ENCODE results near the gene FOXP2. TPM values are rescaled to one million over a fixed set of nuclear protein-coding genes. Genes with fewer than 3 reads are reported as not detected.
"Not testable (repeated sequence)": the region's sequence is repeated elsewhere in the genome, so short reads cannot be mapped to it uniquely, and the experiment has no call there.

FOXP2 gene
- total RNA-seq (not detected), polyA plus RNA-seq (not detected)

DNA sequence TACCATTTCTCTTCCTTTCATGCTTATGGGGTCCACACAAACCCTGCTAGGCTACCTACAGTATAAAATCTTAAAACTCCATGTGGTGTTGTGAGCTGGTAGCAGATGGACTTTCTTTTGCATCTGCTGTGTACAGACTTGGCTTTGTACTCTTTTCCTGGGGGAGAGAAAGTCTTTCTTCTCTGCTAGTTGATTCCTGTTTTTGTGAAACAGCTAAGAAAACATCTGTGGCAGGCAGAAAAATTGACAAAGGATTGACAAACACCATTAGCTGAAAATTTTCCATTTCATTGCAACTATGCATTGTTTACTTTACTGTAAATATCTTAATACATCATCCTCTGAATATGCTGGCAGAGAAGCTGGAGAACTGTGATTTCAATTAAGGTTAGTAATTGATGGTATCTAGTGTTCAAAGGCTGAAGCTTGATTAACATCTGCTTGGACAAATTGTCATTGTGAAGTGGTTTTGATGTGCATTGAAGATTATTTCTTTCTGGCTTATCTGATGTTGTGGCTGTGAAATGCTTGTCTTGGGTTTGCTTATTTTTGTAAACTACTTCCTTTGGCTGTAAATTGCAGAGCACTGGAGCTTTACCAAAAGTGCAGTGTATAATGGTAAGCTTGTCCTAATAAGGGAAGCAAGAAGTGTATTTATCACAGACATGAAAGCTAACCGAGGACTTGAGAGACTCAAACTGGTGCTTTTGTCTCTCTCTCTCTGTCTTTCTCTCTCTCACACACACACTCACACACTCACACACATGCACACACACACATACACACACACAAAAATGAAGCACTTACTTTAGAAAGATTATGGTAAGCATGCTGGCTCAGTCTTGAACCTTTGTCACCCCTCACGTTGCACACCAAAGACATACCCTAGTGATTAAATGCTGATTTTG is at the start of gene FOXP2:
Gene FOXP2 (plus strand): TSS at position 660 of the 908 bp plus-strand sequence. CDS start 11,697 bp downstream, outside the sequence.
- Histone ChIP-seq H3K27ac (ENCODE audit: low read depth, low read length) (no peak within 1 kb of the TSS), H3K9me3 (ENCODE audit: control insufficient read depth in 1 of 2, low read length in 2 of 2) (no peaks in the 10 kb centered on the region), H3K27me3 (ENCODE audit: insufficient read depth, low read length) (no peaks in the 10 kb centered on the region), H3K4me3 (ENCODE audit: low read length in 2 of 2) (no peak within 1 kb of the TSS), H3K4me1 (ENCODE audit: insufficient read depth, low read length) (no peaks in the 10 kb centered on the region), H3K36me3 (ENCODE audit: insufficient read depth, low read length) (no peaks in the 10 kb centered on the region)
- CTCF ChIA-PET (ENCODE audit: partially characterized antibody) = no interaction called here
- H3K4me1 Mint-ChIP-seq = no peaks in the 10 kb centered on the region
- peak in 1 of 5 donors; percentile 1 for DNase-seq
- no peaks in the 10 kb centered on the region for H3K36me3 Mint-ChIP-seq
- H3K27me3 Mint-ChIP-seq = peaks cover 2 to 3% of the 10 kb centered on the region in 2 donors
- no peaks in the 10 kb centered on the region for H3K9me3 Mint-ChIP-seq
- intact Hi-C loops (cut with micrococcal nuclease) = no loop called here
- no peak within 1 kb of the TSS for H3K4me3 Mint-ChIP-seq
- no peak within 1 kb of the TSS for H3K27ac Mint-ChIP-seq
- POLR2A ChIA-PET (ENCODE audit: partially characterized antibody) = no interaction called here

DNA sequence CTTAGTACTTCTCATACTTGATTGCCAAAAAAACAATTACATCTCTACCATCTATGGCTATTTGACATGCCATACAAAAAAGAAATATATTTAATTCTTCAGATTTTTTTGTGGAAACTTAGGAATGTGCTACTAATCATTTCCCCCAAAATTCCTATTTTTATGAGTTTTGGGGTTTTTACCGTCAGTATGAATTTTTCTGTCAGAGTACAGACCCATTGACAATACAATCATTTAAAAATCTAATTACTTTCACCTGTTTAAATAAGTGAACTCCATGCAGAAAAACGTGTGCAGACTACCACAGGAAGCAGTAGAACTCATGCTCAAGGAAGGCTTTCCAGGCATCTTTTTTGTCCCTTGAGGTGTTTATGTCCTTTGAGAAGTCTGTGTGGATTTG is 48.8 kb upstream of the FOXP2 start:
- Histone ChIP-seq H3K27ac (ENCODE audit: low read depth, low read length) (no peak overlapping the region), H3K4me1 (ENCODE audit: insufficient read depth, low read length) (no peaks in the 10 kb centered on the region), H3K27me3 (ENCODE audit: insufficient read depth, low read length) (no peaks in the 10 kb centered on the region), H3K36me3 (ENCODE audit: insufficient read depth, low read length) (no peaks in the 10 kb centered on the region), H3K9me3 (ENCODE audit: control insufficient read depth in 1 of 2, low read length in 2 of 2) (no peaks in the 10 kb centered on the region), H3K4me3 (ENCODE audit: low read length in 2 of 2) (no peak overlapping the region)
- intact Hi-C loops (cut with micrococcal nuclease) = no loop called here
- Mint-ChIP-seq H3K36me3 (no peaks in the 10 kb centered on the region), H3K9me3 (no peaks in the 10 kb centered on the region), H3K4me3 (no peak overlapping the region), H3K27ac (no peak overlapping the region), H3K4me1 (no peaks in the 10 kb centered on the region), H3K27me3 (no peaks in the 10 kb centered on the region)
- no peak for DNase-seq
- ChIA-PET POLR2A (ENCODE audit: partially characterized antibody) (no interaction called here), CTCF (ENCODE audit: partially characterized antibody) (no interaction called here)

DNA sequence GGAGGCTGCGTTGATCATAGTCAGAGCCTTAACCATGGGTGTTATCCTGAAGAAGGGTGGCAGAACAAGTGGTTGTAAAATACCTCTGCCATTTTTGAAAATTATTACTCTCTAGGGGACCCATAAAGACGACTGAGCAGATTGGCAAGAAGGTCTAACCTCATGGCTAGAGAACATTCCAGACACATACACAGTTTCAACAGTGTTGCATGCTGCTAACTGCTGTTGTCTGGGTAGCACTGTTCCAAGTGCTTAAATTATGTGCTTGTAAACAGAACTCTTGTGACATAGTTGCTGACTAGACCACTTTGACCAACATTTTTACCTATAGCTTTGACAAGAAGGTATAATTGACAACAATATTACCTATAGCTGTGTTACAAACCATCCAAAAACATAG is 46.1 kb upstream of the FOXP2 start:
- Mint-ChIP-seq H3K4me1 (no peaks in the 10 kb centered on the region), H3K27ac (no peak overlapping the region), H3K36me3 (no peaks in the 10 kb centered on the region), H3K27me3 (no peaks in the 10 kb centered on the region), H3K4me3 (no peak overlapping the region), H3K9me3 (no peaks in the 10 kb centered on the region)
- no peak for DNase-seq
- Histone ChIP-seq H3K27me3 (ENCODE audit: insufficient read depth, low read length) (no peaks in the 10 kb centered on the region), H3K9me3 (ENCODE audit: control insufficient read depth in 1 of 2, low read length in 2 of 2) (no peaks in the 10 kb centered on the region), H3K27ac (ENCODE audit: low read depth, low read length) (no peak overlapping the region), H3K4me3 (ENCODE audit: low read length in 2 of 2) (no peak overlapping the region), H3K36me3 (ENCODE audit: insufficient read depth, low read length) (no peaks in the 10 kb centered on the region), H3K4me1 (ENCODE audit: insufficient read depth, low read length) (no peaks in the 10 kb centered on the region)
- intact Hi-C loops (cut with micrococcal nuclease) = no loop called here
- ChIA-PET POLR2A (ENCODE audit: partially characterized antibody) (no interaction called here), CTCF (ENCODE audit: partially characterized antibody) (no interaction called here)

DNA sequence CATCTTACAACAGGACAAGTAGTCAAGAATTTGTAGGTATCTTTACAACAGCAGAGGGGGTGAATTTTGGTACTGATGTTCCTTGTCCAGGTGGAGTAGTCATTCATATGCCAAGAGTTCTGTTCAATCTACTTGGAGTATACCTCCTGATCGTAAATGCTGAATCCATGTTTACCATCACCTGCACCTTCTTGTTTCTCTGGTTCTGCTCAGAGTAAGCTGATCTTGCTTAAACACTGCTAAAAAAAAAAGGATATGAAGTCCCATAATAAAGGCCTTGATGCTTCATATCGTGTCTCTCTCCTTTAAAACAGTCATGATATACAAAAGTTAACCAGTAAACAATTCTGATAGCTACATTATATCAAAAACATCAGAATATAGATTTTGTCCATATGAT is 45.3 kb upstream of the FOXP2 start:
- no peak overlapping the region for H3K4me3 ChIP-seq (ENCODE audit: low read length in 2 of 2)
- POLR2A ChIA-PET (ENCODE audit: partially characterized antibody) = no interaction called here
- no peaks in the 10 kb centered on the region for H3K27me3 ChIP-seq (ENCODE audit: insufficient read depth, low read length)
- H3K27ac ChIP-seq (ENCODE audit: low read depth, low read length) = no peak overlapping the region
- no peaks in the 10 kb centered on the region for H3K36me3 Mint-ChIP-seq
- intact Hi-C loops (cut with micrococcal nuclease) = no loop called here
- H3K9me3 Mint-ChIP-seq = no peaks in the 10 kb centered on the region
- H3K4me3 Mint-ChIP-seq = no peak overlapping the region
- no peaks in the 10 kb centered on the region for H3K4me1 ChIP-seq (ENCODE audit: insufficient read depth, low read length)
- no peaks in the 10 kb centered on the region for H3K36me3 ChIP-seq (ENCODE audit: insufficient read depth, low read length)
- H3K9me3 ChIP-seq (ENCODE audit: control insufficient read depth in 1 of 2, low read length in 2 of 2) = no peaks in the 10 kb centered on the region
- CTCF ChIA-PET (ENCODE audit: partially characterized antibody) = no interaction called here
- no peaks in the 10 kb centered on the region for H3K27me3 Mint-ChIP-seq
- DNase-seq = no peak
- no peak overlapping the region for H3K27ac Mint-ChIP-seq
- no peaks in the 10 kb centered on the region for H3K4me1 Mint-ChIP-seq

DNA sequence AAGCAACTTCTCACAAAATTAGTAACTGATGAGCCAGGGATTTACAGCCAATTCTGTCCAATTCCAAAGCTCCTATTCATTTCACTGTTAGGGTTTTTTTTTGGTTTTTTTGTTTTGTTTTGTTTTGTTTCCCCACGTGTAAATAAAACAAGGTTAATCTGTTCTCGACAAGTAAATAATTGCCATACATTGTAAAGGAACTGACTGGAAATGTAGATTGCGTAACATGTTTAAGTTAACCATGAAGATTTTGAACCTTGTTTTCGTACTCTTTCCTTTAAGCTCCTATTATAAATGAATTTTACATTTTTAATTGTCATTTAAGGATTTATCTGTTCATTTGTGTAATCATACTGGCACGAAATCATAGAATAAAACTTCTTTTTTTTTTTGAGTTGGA is 42.0 kb upstream of the FOXP2 start:
- ChIA-PET CTCF (ENCODE audit: partially characterized antibody) (no interaction called here), POLR2A (ENCODE audit: partially characterized antibody) (no interaction called here)
- Histone ChIP-seq H3K36me3 (ENCODE audit: insufficient read depth, low read length) (no peaks in the 10 kb centered on the region), H3K9me3 (ENCODE audit: control insufficient read depth in 1 of 2, low read length in 2 of 2) (no peaks in the 10 kb centered on the region), H3K4me3 (ENCODE audit: low read length in 2 of 2) (no peak overlapping the region), H3K27me3 (ENCODE audit: insufficient read depth, low read length) (no peaks in the 10 kb centered on the region), H3K4me1 (ENCODE audit: insufficient read depth, low read length) (no peaks in the 10 kb centered on the region), H3K27ac (ENCODE audit: low read depth, low read length) (no peak overlapping the region)
- Mint-ChIP-seq H3K27me3 (peaks cover 1 to 4% of the 10 kb centered on the region in 2 donors), H3K4me1 (no peaks in the 10 kb centered on the region), H3K36me3 (no peaks in the 10 kb centered on the region), H3K9me3 (peaks cover 0 to 3% (median 0%) of the 10 kb centered on the region in 8 donors), H3K27ac (no peak overlapping the region), H3K4me3 (no peak overlapping the region)
- intact Hi-C loops (cut with micrococcal nuclease) = no loop called here
- DNase-seq = no peak

DNA sequence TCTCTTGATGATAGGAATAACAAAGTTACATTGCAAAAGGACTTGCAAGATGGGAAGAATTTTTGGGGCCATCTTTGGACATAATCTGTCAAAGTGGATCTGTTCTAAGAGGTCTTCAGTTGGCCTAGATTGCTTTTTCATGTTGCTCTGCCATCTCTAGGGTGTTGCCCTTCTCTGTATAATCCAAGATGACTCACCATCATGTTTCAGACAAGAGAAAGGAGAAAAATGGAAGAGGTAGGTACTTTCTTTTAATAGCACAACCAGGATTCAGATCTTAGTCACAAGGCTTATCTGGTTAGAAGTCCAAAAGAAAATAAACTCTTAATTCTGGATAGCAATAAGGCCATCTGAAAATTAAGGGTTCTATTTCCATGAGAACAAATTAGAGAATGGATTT is 38.7 kb upstream of the FOXP2 start:
- Histone ChIP-seq H3K9me3 (ENCODE audit: control insufficient read depth in 1 of 2, low read length in 2 of 2) (no peaks in the 10 kb centered on the region), H3K4me1 (ENCODE audit: insufficient read depth, low read length) (no peaks in the 10 kb centered on the region), H3K36me3 (ENCODE audit: insufficient read depth, low read length) (no peaks in the 10 kb centered on the region), H3K27ac (ENCODE audit: low read depth, low read length) (no peak overlapping the region), H3K4me3 (ENCODE audit: low read length in 2 of 2) (no peak overlapping the region), H3K27me3 (ENCODE audit: insufficient read depth, low read length) (no peaks in the 10 kb centered on the region)
- peaks cover 0 to 4% (median 2%) of the 10 kb centered on the region in 8 donors for H3K9me3 Mint-ChIP-seq
- no peak overlapping the region for H3K27ac Mint-ChIP-seq
- CTCF ChIA-PET (ENCODE audit: partially characterized antibody) = no interaction called here
- H3K4me3 Mint-ChIP-seq = no peak overlapping the region
- intact Hi-C loops (cut with micrococcal nuclease) = no loop called here
- POLR2A ChIA-PET (ENCODE audit: partially characterized antibody) = no interaction called here
- DNase-seq = no peak
- H3K27me3 Mint-ChIP-seq = peaks cover 1 to 4% of the 10 kb centered on the region in 2 donors
- H3K36me3 Mint-ChIP-seq = no peaks in the 10 kb centered on the region
- no peaks in the 10 kb centered on the region for H3K4me1 Mint-ChIP-seq

DNA sequence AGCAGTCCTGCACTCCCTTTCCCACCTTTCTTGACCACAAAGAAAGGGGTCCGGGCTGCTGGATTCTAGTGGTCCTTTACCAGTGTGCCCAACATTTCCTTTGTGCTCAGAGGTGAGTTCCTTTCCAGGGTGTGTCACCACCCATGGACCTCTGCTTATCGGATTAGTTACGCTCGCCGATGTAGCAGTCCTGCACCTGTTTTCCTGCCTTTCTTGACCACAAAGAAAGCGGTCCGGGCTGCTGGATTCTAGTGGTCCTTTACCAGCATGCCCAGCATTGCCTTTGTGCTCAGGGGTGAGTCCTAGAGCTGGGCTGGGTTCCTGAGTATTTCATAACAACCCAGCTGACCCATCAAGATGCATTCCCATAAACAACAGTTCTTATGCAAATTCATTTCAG is 30.7 kb upstream of the FOXP2 start:
- H3K36me3 ChIP-seq (ENCODE audit: insufficient read depth, low read length); H3K4me1 Mint-ChIP-seq; H3K27me3 Mint-ChIP-seq; H3K36me3 Mint-ChIP-seq; DNase-seq; H3K27ac ChIP-seq (ENCODE audit: low read depth, low read length); H3K4me3 ChIP-seq (ENCODE audit: low read length in 2 of 2); H3K9me3 ChIP-seq (ENCODE audit: control insufficient read depth in 1 of 2, low read length in 2 of 2); POLR2A ChIA-PET (ENCODE audit: partially characterized antibody); H3K27ac Mint-ChIP-seq; H3K27me3 ChIP-seq (ENCODE audit: insufficient read depth, low read length); H3K4me3 Mint-ChIP-seq; H3K9me3 Mint-ChIP-seq; CTCF ChIA-PET (ENCODE audit: partially characterized antibody); intact Hi-C loops (cut with micrococcal nuclease); H3K4me1 ChIP-seq (ENCODE audit: insufficient read depth, low read length): not testable (repeated sequence)
